Omental fat pad (tissue), 4 donors: ENCODE measurements around the gene PMEL. TPM values are rescaled to one million over a fixed set of nuclear protein-coding genes. Genes with fewer than 3 reads are reported as not detected.

Experiments used
- ATAC-seq: fragments of 150-250 bp; one replicate; pipeline ENCODE4 v1.9.1; 2016; ENCODE audit warnings: mild to moderate bottlenecking, moderate library complexity; ENCODE audit not compliant: low FRiP score
- DNase-seq: peaks from one replicate; pipeline ENCODE4 v3.0.0-alpha.2; 2019; ENCODE audit warnings: low spot score
- CTCF ChIP-seq, 3 donors: fragments of 450-650 bp; IDR thresholded peaks; one replicate each; pipeline ENCODE4 v1.5.1; 2016 to 2017; ENCODE audit warnings: antibody characterized with exemption in 3 of 3, mild to moderate bottlenecking in 3 of 3, moderate library complexity in 2 of 3
- total RNA-seq, 4 donors: library from RNA; depleted of rRNA; stranded (reverse); fragments of >200 nt; gene quantifications; one replicate each; pipeline ENCODE4 v1.1.0, GENCODE V29; 2016

The PMEL gene
- total RNA-seq, 4 donors from 2014 or later = 0.65 to 5.2 (median 1.2) TPM

- TF ChIP-seq CTCF (IDR thresholded peaks at IDR 0.05) = no peak
Observed at GRCh38 chr12:55933169-55933798, 32.6 kb downstream of the PMEL start.

GRCh38 chr12:55932551-55932910, 33.3 kb downstream of the PMEL start:
- ATAC-seq = no peak

More at GRCh38 chr12:55933169-55933798, 32.6 kb downstream of the PMEL start:
- ATAC-seq = peak; percentile 25
- no peak for DNase-seq

GRCh38 chr12:55931780-55932550, 33.9 kb downstream of the PMEL start:
- TF ChIP-seq CTCF (IDR thresholded peaks at IDR 0.05) = no peak
- DNase-seq = no peak
- ATAC-seq = no peak

More at GRCh38 chr12:55932551-55932910, 33.3 kb downstream of the PMEL start:
- no peak for DNase-seq
- no peak for TF ChIP-seq CTCF (IDR thresholded peaks at IDR 0.05)

- DNase-seq = no peak
- no peak for ATAC-seq
Observed at GRCh38 chr12:55931317-55931779, 34.5 kb downstream of the PMEL start.

GRCh38 chr12:55930771-55931316, 35.0 kb downstream of the PMEL start, which contains the start of gene DGKA:
DGKA (plus strand) TSS chr12:55931162; CDS start chr12:55936504, 5,342 bp downstream.
- ATAC-seq (peak; percentile 21), DNase-seq (no peak)
- TF ChIP-seq CTCF (IDR thresholded peaks at IDR 0.05) = no peak

More at GRCh38 chr12:55931317-55931779, 34.5 kb downstream of the PMEL start:
- no peak for TF ChIP-seq CTCF (IDR thresholded peaks at IDR 0.05)

- no peak for TF ChIP-seq CTCF (IDR thresholded peaks at IDR 0.05)
- ATAC-seq (no peak), DNase-seq (no peak)
Observed at GRCh38 chr12:55929306-55929791, 36.5 kb downstream of the PMEL start.
